ENCODE measurements around the gene BPGM. TPM values are rescaled to one million over a fixed set of nuclear protein-coding genes. Genes with fewer than 3 reads are reported as not detected.

BPGM gene
- total and polyA plus RNA-seq, 9 of the 15 experiments (the other 6 are each of a cell fraction or from before 2014, with no cell fraction given), result 14.1 to 46.1 (median 21.2) TPM

- CTCF ChIA-PET (ENCODE audit: low intra/inter-chr PET ratio), result no interaction called here
- TF ChIP-seq ATF3 (IDR thresholded peaks at IDR 0.05) (no peak), ATF3 (CRISPR knock-in tag; conservative IDR thresholded peaks at IDR 0.05) (no peak), ZNF766 (CRISPR knock-in tag; conservative IDR thresholded peaks at IDR 0.05) (no peak), KDM4B (IDR thresholded peaks at IDR 0.05; ENCODE audit: borderline replicate concordance in 2 of 2, low read depth in 1 of 2) (no peak), EZH2 (IDR thresholded peaks at IDR 0.05; ENCODE audit: borderline replicate concordance, low read depth, low read length) (peak; percentile 78; the same call in 1 of the 2 replicates), TCF7 (IDR thresholded peaks at IDR 0.05; ENCODE audit: borderline replicate concordance) (no peak), ZBTB43 (CRISPR knock-in tag; IDR thresholded peaks at IDR 0.05) (no peak), HNRNPL (IDR thresholded peaks at IDR 0.05; ENCODE audit: low read depth, low read length) (no peak), TBP (optimal IDR thresholded peaks at IDR 0.05; ENCODE audit: low read depth, low read length) (no peak), BRD4 (IDR thresholded peaks at IDR 0.05) (no peak), PTRF (tag; IDR thresholded peaks at IDR 0.05) (no peak), CBX8 (IDR thresholded peaks at IDR 0.05; ENCODE audit: borderline replicate concordance, extremely low read depth, low read depth, low read length, poor library complexity, severe bottlenecking) (peak; percentile 39), BMI1 (IDR thresholded peaks at IDR 0.05; ENCODE audit: low read length) (0 out of 2 replicates have a peak, but pooled peaks have one; percentile 18), KLF10 (CRISPR knock-in tag; IDR thresholded peaks at IDR 0.05) (no peak), XRCC5 (IDR thresholded peaks at IDR 0.05; ENCODE audit: low read depth, low read length) (no peak), HMBOX1 (IDR thresholded peaks at IDR 0.05) (peak; percentile 29; the same call in 1 of the 2 replicates), GATA2 (CRISPR knock-in tag; IDR thresholded peaks at IDR 0.05) (no peak), ETV6 (IDR thresholded peaks at IDR 0.05; ENCODE audit: borderline replicate concordance in 1 of 2, low read depth in 2 of 2, low read length in 1 of 2) (no peak), ETV6 (CRISPR knock-in tag; IDR thresholded peaks at IDR 0.05; ENCODE audit: borderline replicate concordance) (no peak), YBX1 (IDR thresholded peaks at IDR 0.05) (no peak), DLX4 (CRISPR knock-in tag; IDR thresholded peaks at IDR 0.05) (no peak)
These were observed 43.7 kb upstream of the BPGM start for GRCh38 chr7:134602881-134603451.

More at GRCh38 chr7:134602881-134603451, 43.7 kb upstream of the BPGM start:
- Histone ChIP-seq H3K4me3 (no peak overlapping the region), H3K27ac (ENCODE audit: extremely low read depth, low read depth, low read length) (no peak overlapping the region), H4K20me1 (replicated peaks; ENCODE audit: control insufficient read depth, insufficient read depth, low read length) (peaks cover 3% of the 10 kb centered on the region), H3K4me2 (ENCODE audit: insufficient read depth, low read length) (no peak overlapping the region), H3K9ac (ENCODE audit: insufficient read depth in 1 of 2, low read depth in 2 of 2, low read length in 2 of 2) (no peak overlapping the region), H3K36me3 (ENCODE audit: control insufficient read depth, insufficient read depth, low read length) (no peaks in the 10 kb centered on the region), H3K79me2 (ENCODE audit: control insufficient read depth, insufficient read depth, low read length) (no peaks in the 10 kb centered on the region), H3K4me1 (replicated peaks in 1 of 2; ENCODE audit: control insufficient read depth in 2 of 2, insufficient read depth in 2 of 2, low read length in 2 of 2) (no peaks in the 10 kb centered on the region), H3K9me1 (ENCODE audit: control insufficient read depth, insufficient read depth, low read length) (no peaks in the 10 kb centered on the region), H3K27me3 (ENCODE audit: control insufficient read depth in 2 of 2, insufficient read depth in 2 of 2, low read length in 2 of 2) (peaks cover 13 to 22% of the 10 kb centered on the region in 2 experiments), H3K9me3 (replicated peaks; ENCODE audit: control insufficient read depth, insufficient read depth, low read depth, low read length) (no peaks in the 10 kb centered on the region), H2AFZ (ENCODE audit: low read depth, low read length) (no peak overlapping the region)
- under 1% methylated on average over 11 of the region's 11 CpGs for WGBS (ENCODE audit: insufficient coverage, low coverage, missing lambda C conversion rate)
- in situ Hi-C loops (cut with MboI) (no loop called here), intact Hi-C loops (cut with micrococcal nuclease) (no loop called here)
- ATAC-seq (no peak; the same call in 2 of the 3 replicates), DNase-seq (ENCODE audit: extremely low read depth in 1 of 4, low spot score in 3 of 4) (no peak), FAIRE-seq (no peak)
- POLR2A ChIA-PET, result interaction anchor here (0.6 kb wide), 2 partner anchors 198 to 264 kb away, joined by 3 read pairs; no protein-coding TSS in a partner anchor
- BruUV-seq (replicated peaks), result no TSS peak

Measured in K562 (cell line).